ENCODE data around the gene PRMT1.

PRMT1 gene

DNA sequence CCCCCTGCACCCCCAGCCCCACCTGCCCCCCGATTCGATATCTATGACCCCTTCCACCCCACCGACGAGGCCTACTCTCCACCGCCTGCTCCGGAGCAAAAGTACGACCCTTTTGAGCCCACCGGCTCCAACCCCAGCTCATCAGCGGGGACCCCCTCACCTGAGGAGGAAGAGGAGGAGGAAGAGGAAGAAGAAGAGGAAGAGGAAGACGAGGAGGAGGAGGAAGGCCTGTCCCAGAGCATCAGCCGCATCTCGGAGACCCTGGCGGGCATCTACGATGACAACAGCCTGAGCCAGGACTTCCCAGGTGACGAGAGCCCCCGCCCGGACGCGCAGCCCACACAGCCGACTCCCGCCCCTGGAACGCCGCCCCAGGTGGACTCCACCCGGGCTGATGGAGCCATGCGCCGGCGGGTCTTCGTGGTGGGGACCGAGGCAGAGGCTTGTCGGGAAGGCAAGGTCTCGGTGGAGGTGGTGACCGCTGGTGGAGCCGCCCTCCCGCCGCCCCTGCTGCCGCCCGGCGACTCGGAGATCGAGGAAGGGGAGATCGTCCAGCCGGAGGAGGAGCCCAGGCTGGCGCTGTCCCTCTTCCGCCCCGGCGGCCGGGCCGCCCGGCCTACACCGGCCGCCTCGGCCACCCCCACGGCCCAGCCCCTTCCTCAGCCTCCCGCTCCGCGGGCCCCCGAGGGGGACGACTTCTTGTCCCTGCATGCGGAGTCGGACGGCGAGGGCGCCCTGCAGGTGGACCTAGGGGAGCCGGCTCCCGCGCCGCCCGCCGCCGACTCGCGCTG is 25.8 kb upstream of the PRMT1 start:
- no peak for DNase-seq (ENCODE audit: low read depth)

- DNase-seq (ENCODE audit: low read depth): no peak
These were observed 25.1 kb upstream of the PRMT1 start for GRCh38 chr19:49651820-49652550.

GRCh38 chr19:49652551-49653465 is 24.3 kb upstream of the PRMT1 start:
- DNase-seq (ENCODE audit: low read depth): no peak

DNA sequence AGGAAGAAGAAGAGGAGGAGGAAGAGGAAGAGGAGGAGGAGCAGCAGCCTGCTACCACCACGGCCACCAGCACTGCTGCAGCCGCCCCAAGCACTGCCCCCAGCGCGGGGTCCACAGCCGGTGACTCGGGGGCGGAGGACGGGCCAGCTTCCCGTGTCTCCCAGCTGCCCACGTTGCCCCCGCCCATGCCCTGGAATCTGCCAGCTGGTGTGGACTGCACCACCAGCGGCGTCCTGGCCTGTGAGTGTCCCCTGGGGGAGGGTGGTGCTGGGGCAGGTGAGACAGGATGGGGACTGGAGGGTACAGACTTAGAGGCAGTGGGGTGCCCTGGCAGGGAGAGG is 23.6 kb upstream of the PRMT1 start:
- DNase-seq (ENCODE audit: low read depth): no peak

- DNase-seq (ENCODE audit: low read depth): no peak
These were observed 22.5 kb upstream of the PRMT1 start for GRCh38 chr19:49654581-49654980.

GRCh38 chr19:49655570-49656455 is 21.3 kb upstream of the PRMT1 start:
- no peak for DNase-seq (ENCODE audit: low read depth)

DNA sequence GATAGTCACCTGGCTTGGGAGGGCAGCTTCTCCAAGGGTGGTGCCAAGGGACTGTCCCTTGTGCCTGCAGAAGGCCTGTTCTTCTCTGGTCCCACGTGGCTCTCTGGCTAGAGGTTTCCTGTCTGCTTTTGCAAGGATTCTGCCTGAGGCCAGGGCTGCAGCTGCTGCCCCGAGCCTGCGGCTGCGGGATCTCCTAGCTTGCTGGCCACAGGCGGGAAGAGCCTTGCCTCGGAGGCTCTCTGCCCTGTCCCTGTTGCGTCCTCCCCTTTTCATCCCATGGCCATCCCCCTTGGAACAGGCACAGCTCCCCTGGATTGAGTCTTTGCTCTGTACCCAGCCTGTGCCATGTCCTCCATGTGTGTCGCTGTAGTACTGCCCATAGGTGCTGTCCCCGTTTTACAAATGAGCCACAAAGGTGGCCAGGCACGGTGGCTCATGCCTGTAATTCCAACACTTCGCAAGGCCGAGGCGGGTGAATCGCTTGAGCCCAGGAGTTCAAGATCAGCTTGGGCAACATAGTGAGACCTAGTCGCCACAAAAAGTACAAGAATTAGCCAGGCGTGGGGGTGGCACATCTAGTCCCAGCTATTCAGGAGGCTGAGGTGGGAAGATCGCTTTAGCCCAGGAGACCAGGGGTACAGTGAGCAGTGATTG is 20.5 kb upstream of the PRMT1 start:
- DNase-seq (ENCODE audit: low read depth): no peak

GRCh38 chr19:49657493-49658138 is 19.5 kb upstream of the PRMT1 start:
- no peak for DNase-seq (ENCODE audit: low read depth)

- DNase-seq (ENCODE audit: low read depth): no peak
These were observed 18.9 kb upstream of the PRMT1 start for GRCh38 chr19:49658139-49658517.

DNA sequence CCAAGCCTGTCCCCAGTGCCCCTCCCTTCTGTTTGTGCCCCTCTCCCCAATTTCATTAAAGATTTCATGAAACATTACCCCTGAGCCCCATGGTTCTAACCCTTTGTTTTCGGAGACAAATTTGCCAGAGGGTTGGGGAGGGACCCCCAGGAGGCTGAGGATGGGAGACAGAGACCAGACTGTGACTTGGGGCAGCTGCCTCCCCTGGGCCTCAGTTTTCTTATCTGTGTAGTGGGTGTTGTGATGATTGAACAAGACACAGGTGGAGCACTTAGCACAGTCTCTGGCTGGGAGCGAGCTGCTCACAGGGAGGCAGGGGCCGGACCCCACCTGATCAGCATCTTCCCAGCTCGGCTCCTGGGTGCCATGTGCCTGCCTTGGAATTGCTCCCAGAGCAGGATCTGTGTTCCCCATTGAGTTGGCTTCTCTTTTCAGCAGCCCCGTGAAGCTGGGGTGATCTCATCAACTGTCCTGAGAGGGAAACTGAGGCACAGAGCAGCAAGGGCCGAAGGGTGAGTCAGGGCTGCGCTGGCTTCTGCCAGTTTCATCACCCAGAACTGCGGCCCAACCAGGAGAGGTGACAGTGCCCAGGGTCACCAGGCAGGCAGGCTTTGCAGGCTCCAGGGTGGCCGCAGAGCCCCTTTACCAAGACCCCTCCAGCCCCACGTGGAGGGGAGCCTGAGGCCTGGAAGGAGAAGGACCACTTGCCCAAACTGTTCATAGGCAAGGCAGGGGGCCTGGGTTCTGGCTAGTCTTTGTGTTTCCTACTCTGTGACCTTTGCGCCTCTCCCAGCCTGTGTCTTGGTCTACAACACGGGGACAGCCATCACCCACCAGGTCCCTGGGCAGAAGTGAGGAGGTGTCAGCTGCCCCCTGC is 18.3 kb upstream of the PRMT1 start:
- no peak for DNase-seq (ENCODE audit: low read depth)

GRCh38 chr19:49660338-49660961 is 16.6 kb upstream of the PRMT1 start:
- no peak for DNase-seq (ENCODE audit: low read depth)

- no peak for DNase-seq (ENCODE audit: low read depth)
These were observed 15.1 kb upstream of the PRMT1 start for GRCh38 chr19:49662011-49662410.

DNA sequence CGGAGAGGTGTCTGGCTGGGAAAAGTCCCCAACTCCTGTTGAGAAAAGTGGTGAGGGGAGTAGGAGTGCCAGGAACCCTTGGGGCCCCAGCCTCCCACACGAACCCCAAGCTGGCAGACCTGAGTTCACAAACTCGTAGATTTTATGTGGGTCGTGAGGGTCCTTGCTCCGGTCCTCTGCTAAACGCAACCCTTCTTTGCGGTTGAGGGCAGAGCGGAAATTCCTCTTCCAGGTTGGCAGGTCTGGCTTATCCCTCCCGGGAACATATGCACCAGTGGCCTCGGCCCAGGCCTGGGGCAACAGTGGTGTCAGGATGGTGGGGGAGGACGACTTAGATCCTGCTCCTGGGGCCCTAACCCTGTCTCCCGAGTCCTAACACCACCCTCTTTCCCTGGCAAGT is 13.8 kb upstream of the PRMT1 start:
- no peak for DNase-seq (ENCODE audit: low read depth)

GRCh38 chr19:49664171-49665035 is 12.7 kb upstream of the PRMT1 start:
- DNase-seq (ENCODE audit: low read depth): peak; percentile 77

DNA sequence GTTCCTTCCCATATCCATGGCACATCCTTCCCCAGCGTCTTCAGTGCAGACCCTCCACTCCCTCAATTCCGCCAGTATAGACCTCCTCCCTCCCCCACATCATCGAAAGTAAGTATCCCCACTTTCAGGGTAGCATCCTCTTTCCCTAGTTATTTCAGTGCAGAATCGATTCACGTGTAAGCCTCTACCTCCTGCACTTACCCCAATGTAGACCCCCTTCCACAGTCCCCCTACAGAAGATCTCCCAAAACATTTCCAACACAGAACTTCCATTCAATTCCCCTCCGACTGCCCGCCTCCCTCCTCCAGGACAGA is 12.1 kb upstream of the PRMT1 start:
- no peak for DNase-seq (ENCODE audit: low read depth)

DNA sequence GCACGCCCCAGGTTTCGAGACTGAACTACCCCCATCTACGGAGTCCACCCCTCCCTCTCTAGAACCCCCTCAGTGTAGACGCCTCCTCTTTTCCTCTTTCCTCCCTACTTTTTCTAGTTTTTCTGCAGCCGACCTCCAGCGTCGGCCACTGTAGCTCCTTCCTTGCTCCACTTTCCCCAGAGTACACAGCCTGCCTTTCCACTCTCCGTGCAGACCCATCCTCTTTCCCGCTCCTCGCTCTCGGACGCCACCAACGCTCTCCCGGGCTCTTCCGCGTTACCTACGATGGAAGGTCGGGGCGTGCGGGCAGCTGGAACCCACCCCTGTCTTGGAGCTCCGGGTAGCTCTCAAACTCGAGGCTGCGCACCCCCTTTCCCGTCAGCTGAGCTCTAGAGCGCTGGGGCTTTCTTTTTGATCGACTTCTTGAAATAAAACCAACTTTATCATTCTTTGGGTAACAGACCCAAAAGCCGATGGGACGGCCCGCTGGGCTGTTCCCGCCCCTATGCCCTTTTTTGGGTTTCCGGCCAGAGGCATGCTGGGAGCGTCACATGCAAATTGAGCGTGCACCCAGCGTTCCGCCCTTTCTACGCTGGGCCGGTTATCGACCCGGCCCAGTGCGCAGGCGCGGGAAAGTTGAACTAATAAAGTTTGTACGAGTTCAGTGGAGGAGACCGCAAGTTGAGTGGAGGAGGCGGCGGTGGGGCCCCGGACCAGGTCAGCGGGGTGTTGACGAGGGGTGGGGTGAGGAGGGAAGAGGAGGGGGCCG is 11.5 kb upstream of the PRMT1 start, which contains the start of the genes BCL2L12 and IRF3:
Gene BCL2L12 (plus strand): TSS at position 583 of the 769 bp plus-strand sequence. CDS start 760 bp downstream, outside the sequence.
Gene IRF3 (minus strand): TSS at position 507 of the 769 bp plus-strand sequence. CDS start 1,019 bp downstream, outside the sequence.
- DNase-seq (ENCODE audit: low read depth): peak; percentile 94

- DNase-seq (ENCODE audit: low read depth): no peak
These were observed 11.0 kb upstream of the PRMT1 start for GRCh38 chr19:49666120-49666444.
